H1 (cell line): ENCODE data around the gene TJP3. TPM values are rescaled to one million over a fixed set of nuclear protein-coding genes. Genes with fewer than 3 reads are reported as not detected.

Source experiments
- CTCF ChIA-PET: fragments of 300-600 bp; sonication (Branson Sonifier 250); formaldehyde crosslinking; loops from one replicate; lab custom pipeline; 2021; ENCODE audit not compliant: partially characterized antibody; lab: Charles Lee
- POLR2A ChIA-PET: fragments of 300-600 bp; sonication (Branson Sonifier 250); formaldehyde crosslinking; loops from one replicate; lab custom pipeline; 2021; ENCODE audit warnings: inconsistent platforms; ENCODE audit not compliant: partially characterized antibody; lab: Charles Lee
- DNase-seq, 2 experiments: peaks; one replicate each; pipeline versions ENCODE4 v3.0.0 to v3.0.0-alpha.2; 2010 to 2022; ENCODE audit warnings: low spot score in 2 of 2, low read depth in 1 of 2, mixed read lengths in 1 of 2
- FAIRE-seq: peaks from 2 replicates; lab custom pipeline; 2011; peaks lifted over from hg19 to GRCh38; lab: Jason Lieb, UNC
- H2AFZ ChIP-seq: 2 replicates; pipeline ENCODE4 v1.8.1; 2012; ENCODE audit warnings: low read length, inconsistent platforms
- H2AK5ac ChIP-seq: 2 replicates; pipeline ENCODE4 v1.6.1; 2013; ENCODE audit warnings: low read depth, low read length
- H2BK120ac ChIP-seq: replicated peaks from 2 replicates; pipeline ENCODE3; 2013; ENCODE audit warnings: low read depth, low read length, inconsistent platforms
- H2BK12ac ChIP-seq: 2 replicates; pipeline ENCODE4 v1.6.1; 2013; ENCODE audit warnings: low read depth, low read length
- H2BK15ac ChIP-seq: 2 replicates; pipeline ENCODE4 v1.6.1; 2013; ENCODE audit warnings: low read length
- H2BK20ac ChIP-seq: 2 replicates; pipeline ENCODE4 v1.6.1; 2013; ENCODE audit warnings: low read length
- H2BK5ac ChIP-seq: 2 replicates; pipeline ENCODE4 v1.6.1; 2013; ENCODE audit warnings: low read depth, low read length
- H3K14ac ChIP-seq: 2 replicates; pipeline ENCODE4 v1.6.1; 2013; ENCODE audit warnings: inconsistent platforms; ENCODE audit not compliant: insufficient read length
- H3K18ac ChIP-seq: 2 replicates; pipeline ENCODE4 v1.6.1; 2013; ENCODE audit warnings: low read length; ENCODE audit errors: extremely low read depth
- H3K23ac ChIP-seq: 2 replicates; pipeline ENCODE4 v1.6.1; 2013; ENCODE audit warnings: inconsistent platforms; ENCODE audit not compliant: insufficient read length
- H3K23me2 ChIP-seq: 2 replicates; pipeline ENCODE4 v1.6.1; 2013; ENCODE audit warnings: low read depth, low read length
- H3K27ac ChIP-seq: 2 replicates; pipeline ENCODE4 v1.6.1; 2011; ENCODE audit warnings: low read depth, low read length, inconsistent platforms
- H3K27me3 ChIP-seq, 4 experiments: replicated peaks in 1 of 4; 1 replicate in 1 of 4; 2 replicates in 3 of 4; pipeline versions ENCODE4 v1.6.1 to v1.8.1; 2011 to 2013; ENCODE audit warnings: low read length in 3 of 4, mild to moderate bottlenecking in 3 of 4, inconsistent platforms in 2 of 4, mixed read lengths in 2 of 4, moderate library complexity in 1 of 4; ENCODE audit not compliant: control insufficient read depth in 3 of 4, insufficient read depth in 3 of 4; ENCODE audit errors: extremely low read depth in 1 of 4
- H3K36me3 ChIP-seq, 4 experiments: 2 replicates each; pipeline versions ENCODE4 v1.6.1 to v1.8.1; 2011 to 2013; ENCODE audit warnings: mild to moderate bottlenecking in 4 of 4, low read length in 3 of 4, moderate library complexity in 2 of 4, control low read depth in 1 of 4, inconsistent platforms in 1 of 4; ENCODE audit not compliant: insufficient read depth in 4 of 4, control insufficient read depth in 2 of 4
- H3K4ac ChIP-seq: replicated peaks from 2 replicates; pipeline ENCODE3; 2013; ENCODE audit warnings: low read length, low read depth, mixed read lengths, inconsistent platforms; ENCODE audit not compliant: insufficient read length
- H3K4me1 ChIP-seq, 4 experiments: replicated peaks in 1 of 4; 1 replicate in 1 of 4; 2 replicates in 3 of 4; pipeline versions ENCODE4 v1.6.1 to v1.8.1; 2011 to 2013; ENCODE audit warnings: low read length in 3 of 4, inconsistent platforms in 2 of 4, mixed read lengths in 1 of 4; ENCODE audit not compliant: insufficient read depth in 4 of 4, control insufficient read depth in 3 of 4
- H3K4me2 ChIP-seq, 2 experiments: 2 replicates each; pipeline versions ENCODE4 v1.6.1 to v1.8.1; 2011 to 2013; ENCODE audit warnings: low read depth in 2 of 2, low read length in 2 of 2, control low read depth in 1 of 2, inconsistent platforms in 1 of 2, mild to moderate bottlenecking in 1 of 2; ENCODE audit not compliant: insufficient read depth in 1 of 2
- H3K4me3 ChIP-seq, 4 experiments: fragments of 200-600, 300-600 bp in 1 of 4; sonication (generic), shearing (Covaris generic), sonication (Bioruptor Twin) in 1 of 4; 2 replicates each; pipeline versions ENCODE4 v1.5.1 to v1.8.1; 2011 to 2016; ENCODE audit warnings: low read length in 4 of 4, low read depth in 3 of 4, control low read depth in 2 of 4, inconsistent platforms in 2 of 4, mild to moderate bottlenecking in 2 of 4, mixed read lengths in 1 of 4, moderate library complexity in 1 of 4; ENCODE audit not compliant: insufficient read depth in 2 of 4; ENCODE audit errors: extremely low read depth in 1 of 4
- H3K56ac ChIP-seq: replicated peaks from 2 replicates; pipeline ENCODE3; 2013; ENCODE audit warnings: low read depth, mild to moderate bottlenecking, mixed read lengths, low read length, inconsistent platforms; ENCODE audit not compliant: insufficient read length
- H3K79me1 ChIP-seq: 2 replicates; pipeline ENCODE4 v1.6.1; 2013; ENCODE audit warnings: low read depth, low read length, control low read depth
- H3K79me2 ChIP-seq, 2 experiments: 2 replicates each; pipeline versions ENCODE4 v1.6.1 to v1.8.1; 2012 to 2013; ENCODE audit warnings: low read length in 2 of 2, mild to moderate bottlenecking in 2 of 2, inconsistent platforms in 1 of 2; ENCODE audit not compliant: insufficient read depth in 2 of 2, control insufficient read depth in 1 of 2
- H3K9ac ChIP-seq, 4 experiments: replicated peaks in 1 of 4; 1 replicate in 1 of 4; 2 replicates in 3 of 4; pipeline versions ENCODE4 v1.6.1 to v1.8.1; 2011 to 2013; ENCODE audit warnings: low read depth in 3 of 4, low read length in 3 of 4, control low read depth in 2 of 4, mild to moderate bottlenecking in 2 of 4, moderate library complexity in 2 of 4, inconsistent platforms in 1 of 4; ENCODE audit errors: extremely low read depth in 1 of 4
- H3K9me3 ChIP-seq, 2 experiments: 2 replicates each; pipeline versions ENCODE4 v1.6.1 to v1.8.1; 2012 to 2013; ENCODE audit warnings: mild to moderate bottlenecking in 2 of 2, moderate library complexity in 2 of 2, control low read depth in 1 of 2, inconsistent platforms in 1 of 2, low read depth in 1 of 2, low read length in 1 of 2, mixed read lengths in 1 of 2; ENCODE audit not compliant: insufficient read depth in 2 of 2
- H4K20me1 ChIP-seq, 2 experiments: replicated peaks in 1 of 2; 2 replicates each; pipeline versions ENCODE3 to v1.8.1; 2011 to 2013; ENCODE audit warnings: inconsistent platforms in 2 of 2, low read length in 2 of 2, mild to moderate bottlenecking in 1 of 2; ENCODE audit not compliant: insufficient read depth in 2 of 2, control insufficient read depth in 1 of 2
- H4K5ac ChIP-seq: 2 replicates; pipeline ENCODE4 v1.6.1; 2013; ENCODE audit warnings: low read length, low read depth, mixed read lengths, inconsistent platforms; ENCODE audit not compliant: insufficient read length
- H4K8ac ChIP-seq: 2 replicates; pipeline ENCODE4 v1.8.0; 2013; ENCODE audit warnings: mild to moderate bottlenecking, moderate library complexity, low read length, inconsistent platforms; ENCODE audit not compliant: insufficient read depth; ENCODE audit errors: extremely low read depth
- H4K91ac ChIP-seq: replicated peaks from 2 replicates; pipeline ENCODE3; 2013; ENCODE audit warnings: low read length, mixed read lengths, inconsistent platforms; ENCODE audit not compliant: insufficient read length
- CTBP2 ChIP-seq: IDR thresholded peaks from 2 replicates; pipeline ENCODE4 v1.7.0; 2011; ENCODE audit warnings: borderline replicate concordance, mild to moderate bottlenecking, moderate library complexity, mixed read lengths, low read length; ENCODE audit not compliant: insufficient read depth, insufficient read length
- EGR1 ChIP-seq: IDR thresholded peaks from 2 replicates; pipeline ENCODE4 v1.6.1; 2011; ENCODE audit warnings: low read depth, low read length, borderline replicate concordance
- EZH2 ChIP-seq: fragments of 200-600 bp; sonication (generic); IDR thresholded peaks from 2 replicates; pipeline ENCODE4 v1.7.1; 2012; ENCODE audit warnings: low read depth, mild to moderate bottlenecking, moderate library complexity, low read length, inconsistent platforms; ENCODE audit not compliant: severe bottlenecking
- RAD21 ChIP-seq, 2 experiments: IDR thresholded peaks in 1 of 2; conservative IDR thresholded peaks in 1 of 2; 2 replicates each; pipeline ENCODE4 v1.6.1; 2011; ENCODE audit warnings: low read depth in 2 of 2, low read length in 2 of 2, improper control_type of control experiment in 1 of 2, inconsistent platforms in 1 of 2, mild to moderate bottlenecking in 1 of 2, moderate library complexity in 1 of 2
- SP2 ChIP-seq: IDR thresholded peaks from 2 replicates; pipeline ENCODE4 v1.6.1; 2012; ENCODE audit warnings: mild to moderate bottlenecking, low read length, inconsistent platforms
- YY1 ChIP-seq: IDR thresholded peaks from 2 replicates; pipeline ENCODE4 v1.6.1; 2011; ENCODE audit warnings: low read depth, mild to moderate bottlenecking, low read length
- WGBS, 2 experiments: shearing (Covaris generic) in 1 of 2; methylation state at CpG; one replicate each; pipeline versions ENCODE4 v1.1.6 to v1.1.7; 2013 to 2015; ENCODE audit warnings: low lambda C conversion rate in 2 of 2, mixed read lengths in 2 of 2, inconsistent platforms in 1 of 2, low coverage in 1 of 2, missing lambda C conversion rate in 1 of 2; ENCODE audit not compliant: insufficient replicate concordance in 2 of 2, insufficient coverage in 1 of 2, insufficient read length in 1 of 2; ENCODE audit errors: extremely low coverage in 1 of 2, missing lambda C conversion rate in 1 of 2; 5-methylcytosine and 5-hydroxymethylcytosine counted together
- polyA plus RNA-seq, 7 experiments: library from polyadenylated mRNA; depleted of rRNA in 3 of 7; stranded (reverse) in 5 of 7; unstranded in 2 of 7; fragments of >200 nt in 5 of 7; fragments of 200-250 nt in 2 of 7; gene quantifications; 1 replicate in 5 of 7; 2 replicates in 1 of 7; 4 replicates in 1 of 7; pipeline versions ENCODE4 v1.2.1 to v1.2.3, GENCODE V29; 2011 to 2013; ENCODE audit warnings: missing spikeins in 2 of 7, mixed read lengths in 2 of 7
- total RNA-seq: library from RNA; stranded (reverse); fragmentation: NEBNext Ultra II Directional; extraction: Animal tissue kit (Norgen Biotek cat#: 25700); gene quantifications from 2 replicates; pipeline ENCODE4 v1.2.1, GENCODE V29; 2021

TJP3 gene
- total and polyA plus RNA-seq, 2 of the 8 experiments (the other 6 are each of a cell fraction or from before 2014, with no cell fraction given) = 17.1 to 26.1 TPM

- no peak overlapping the region for H2AK5ac ChIP-seq
- H4K20me1 ChIP-seq = peaks cover 10 to 40% of the 10 kb centered on the region in 2 experiments
- no peak overlapping the region for H3K4me2 ChIP-seq
- no peak overlapping the region for H2BK12ac ChIP-seq
- H3K4me3 ChIP-seq = no peak overlapping the region
- H3K27me3 ChIP-seq = no peaks in the 10 kb centered on the region; a peak in 2 of 7 replicates
- CTCF ChIA-PET = interaction anchor here (0.7 to 8.8 kb wide), 15 partner anchors 11 to 125 kb away, joined by 3 to 85 read pairs (median 5); partner anchors contain the start of genes GIPC3 and TJP3
- H2BK120ac ChIP-seq = no peak overlapping the region
- H3K14ac ChIP-seq = no peak overlapping the region
- peaks cover 3% of the 10 kb centered on the region; the same call in 1 of the 2 replicates for H3K23me2 ChIP-seq
- no peak overlapping the region for H4K5ac ChIP-seq
- no peak for TF ChIP-seq EZH2
- no peak for TF ChIP-seq SP2
- no peak for TF ChIP-seq RAD21 (IDR thresholded peaks at IDR 0.05 in 1 of 2, conservative IDR thresholded peaks at IDR 0.05 in 1 of 2; ENCODE audit: low read depth in 2 of 2, low read length in 2 of 2)
- no peak for TF ChIP-seq CTBP2
- no peak for TF ChIP-seq YY1
- no peak for TF ChIP-seq EGR1
- peaks cover 28% of the 10 kb centered on the region for H3K79me1 ChIP-seq
- no peaks in the 10 kb centered on the region; a peak in 1 of 4 replicates for H3K9me3 ChIP-seq
- H2AFZ ChIP-seq = no peak overlapping the region
- H4K8ac ChIP-seq = no peak overlapping the region
- H3K36me3 ChIP-seq = no peaks in the 10 kb centered on the region
- peaks cover 0 to 47% of the 10 kb centered on the region in 2 experiments; a peak in 3 of 4 replicates for H3K79me2 ChIP-seq
- H3K18ac ChIP-seq = no peak overlapping the region; the same call in 1 of the 2 replicates
- H2BK20ac ChIP-seq = no peak overlapping the region
- no peak for DNase-seq
- no peak overlapping the region for H3K9ac ChIP-seq
- no peak overlapping the region for H3K4ac ChIP-seq
- no peak overlapping the region for H2BK15ac ChIP-seq
- H4K91ac ChIP-seq = no peak overlapping the region
- no peak overlapping the region for H3K23ac ChIP-seq
- peaks cover 0 to 8% (median 2%) of the 10 kb centered on the region in 4 experiments; a peak in 3 of 7 replicates for H3K4me1 ChIP-seq
- no peak overlapping the region for H3K56ac ChIP-seq
- FAIRE-seq = no peak
- H3K27ac ChIP-seq = no peak overlapping the region
- 87% methylated on average over 20 of the region's 30 CpGs; no CpG with 5 or more reads in 1 of the 2 experiments for WGBS, 2 experiments
- POLR2A ChIA-PET = interaction anchor here (0.8 to 2.3 kb wide), 6 partner anchors 10 to 202 kb away, joined by 3 to 10 read pairs (median 4); no protein-coding TSS in a partner anchor
- no peak overlapping the region for H2BK5ac ChIP-seq
Observed at GRCh38 chr19:3697094-3697493, 11.1 kb upstream of the TJP3 start.
